Erythroblast (primary cell): Measurements from ENCODE around the gene MYO1G.

ENCODE experiments used
- GATA1 ChIP-seq: IDR thresholded peaks from 2 replicates; pipeline ENCODE4 v1.6.1; 2011; ENCODE audit warnings: low read depth, mild to moderate bottlenecking, control low read depth, low read length, moderate library complexity
- POLR2A ChIP-seq: IDR thresholded peaks from 2 replicates; pipeline ENCODE4 v1.6.1; 2011; ENCODE audit warnings: mild to moderate bottlenecking, low read length

GRCh38 chr7:45013465-45013967, 34.7 kb upstream of the MYO1G start:
- no peak for TF ChIP-seq POLR2A
- no peak for TF ChIP-seq GATA1
